H1 (cell line): ENCODE data around the gene TRIM29. TPM values are rescaled to one million over a fixed set of nuclear protein-coding genes. Genes with fewer than 3 reads are reported as not detected.

Experiments used
- CTCF ChIA-PET: fragments of 300-600 bp; sonication (Branson Sonifier 250); formaldehyde crosslinking; loops from one replicate; lab custom pipeline; 2021; ENCODE audit not compliant: partially characterized antibody; lab: Charles Lee
- POLR2A ChIA-PET: fragments of 300-600 bp; sonication (Branson Sonifier 250); formaldehyde crosslinking; loops from one replicate; lab custom pipeline; 2021; ENCODE audit warnings: inconsistent platforms; ENCODE audit not compliant: partially characterized antibody; lab: Charles Lee
- DNase-seq, 2 experiments: peaks; one replicate each; pipeline versions ENCODE4 v3.0.0 to v3.0.0-alpha.2; 2010 to 2022; ENCODE audit warnings: low spot score in 2 of 2, low read depth in 1 of 2, mixed read lengths in 1 of 2
- FAIRE-seq: peaks from 2 replicates; lab custom pipeline; 2011; peaks lifted over from hg19 to GRCh38; lab: Jason Lieb, UNC
- H2AFZ ChIP-seq: 2 replicates; pipeline ENCODE4 v1.8.1; 2012; ENCODE audit warnings: low read length, inconsistent platforms
- H2AK5ac ChIP-seq: 2 replicates; pipeline ENCODE4 v1.6.1; 2013; ENCODE audit warnings: low read depth, low read length
- H2BK120ac ChIP-seq: replicated peaks from 2 replicates; pipeline ENCODE3; 2013; ENCODE audit warnings: low read depth, low read length, inconsistent platforms
- H2BK12ac ChIP-seq: 2 replicates; pipeline ENCODE4 v1.6.1; 2013; ENCODE audit warnings: low read depth, low read length
- H2BK15ac ChIP-seq: 2 replicates; pipeline ENCODE4 v1.6.1; 2013; ENCODE audit warnings: low read length
- H2BK20ac ChIP-seq: 2 replicates; pipeline ENCODE4 v1.6.1; 2013; ENCODE audit warnings: low read length
- H2BK5ac ChIP-seq: 2 replicates; pipeline ENCODE4 v1.6.1; 2013; ENCODE audit warnings: low read depth, low read length
- H3K14ac ChIP-seq: 2 replicates; pipeline ENCODE4 v1.6.1; 2013; ENCODE audit warnings: inconsistent platforms; ENCODE audit not compliant: insufficient read length
- H3K18ac ChIP-seq: 2 replicates; pipeline ENCODE4 v1.6.1; 2013; ENCODE audit warnings: low read length; ENCODE audit errors: extremely low read depth
- H3K23ac ChIP-seq: 2 replicates; pipeline ENCODE4 v1.6.1; 2013; ENCODE audit warnings: inconsistent platforms; ENCODE audit not compliant: insufficient read length
- H3K23me2 ChIP-seq: 2 replicates; pipeline ENCODE4 v1.6.1; 2013; ENCODE audit warnings: low read depth, low read length
- H3K27ac ChIP-seq: 2 replicates; pipeline ENCODE4 v1.6.1; 2011; ENCODE audit warnings: low read depth, low read length, inconsistent platforms
- H3K27me3 ChIP-seq, 4 experiments: replicated peaks in 1 of 4; 1 replicate in 1 of 4; 2 replicates in 3 of 4; pipeline versions ENCODE4 v1.6.1 to v1.8.1; 2011 to 2013; ENCODE audit warnings: low read length in 3 of 4, mild to moderate bottlenecking in 3 of 4, inconsistent platforms in 2 of 4, mixed read lengths in 2 of 4, moderate library complexity in 1 of 4; ENCODE audit not compliant: control insufficient read depth in 3 of 4, insufficient read depth in 3 of 4; ENCODE audit errors: extremely low read depth in 1 of 4
- H3K36me3 ChIP-seq, 4 experiments: 2 replicates each; pipeline versions ENCODE4 v1.6.1 to v1.8.1; 2011 to 2013; ENCODE audit warnings: mild to moderate bottlenecking in 4 of 4, low read length in 3 of 4, moderate library complexity in 2 of 4, control low read depth in 1 of 4, inconsistent platforms in 1 of 4; ENCODE audit not compliant: insufficient read depth in 4 of 4, control insufficient read depth in 2 of 4
- H3K4ac ChIP-seq: replicated peaks from 2 replicates; pipeline ENCODE3; 2013; ENCODE audit warnings: low read length, low read depth, mixed read lengths, inconsistent platforms; ENCODE audit not compliant: insufficient read length
- H3K4me1 ChIP-seq, 4 experiments: replicated peaks in 1 of 4; 1 replicate in 1 of 4; 2 replicates in 3 of 4; pipeline versions ENCODE4 v1.6.1 to v1.8.1; 2011 to 2013; ENCODE audit warnings: low read length in 3 of 4, inconsistent platforms in 2 of 4, mixed read lengths in 1 of 4; ENCODE audit not compliant: insufficient read depth in 4 of 4, control insufficient read depth in 3 of 4
- H3K4me2 ChIP-seq, 2 experiments: 2 replicates each; pipeline versions ENCODE4 v1.6.1 to v1.8.1; 2011 to 2013; ENCODE audit warnings: low read depth in 2 of 2, low read length in 2 of 2, control low read depth in 1 of 2, inconsistent platforms in 1 of 2, mild to moderate bottlenecking in 1 of 2; ENCODE audit not compliant: insufficient read depth in 1 of 2
- H3K4me3 ChIP-seq, 4 experiments: fragments of 200-600, 300-600 bp in 1 of 4; sonication (generic), shearing (Covaris generic), sonication (Bioruptor Twin) in 1 of 4; 2 replicates each; pipeline versions ENCODE4 v1.5.1 to v1.8.1; 2011 to 2016; ENCODE audit warnings: low read length in 4 of 4, low read depth in 3 of 4, control low read depth in 2 of 4, inconsistent platforms in 2 of 4, mild to moderate bottlenecking in 2 of 4, mixed read lengths in 1 of 4, moderate library complexity in 1 of 4; ENCODE audit not compliant: insufficient read depth in 2 of 4; ENCODE audit errors: extremely low read depth in 1 of 4
- H3K56ac ChIP-seq: replicated peaks from 2 replicates; pipeline ENCODE3; 2013; ENCODE audit warnings: low read depth, mild to moderate bottlenecking, mixed read lengths, low read length, inconsistent platforms; ENCODE audit not compliant: insufficient read length
- H3K79me1 ChIP-seq: 2 replicates; pipeline ENCODE4 v1.6.1; 2013; ENCODE audit warnings: low read depth, low read length, control low read depth
- H3K79me2 ChIP-seq, 2 experiments: 2 replicates each; pipeline versions ENCODE4 v1.6.1 to v1.8.1; 2012 to 2013; ENCODE audit warnings: low read length in 2 of 2, mild to moderate bottlenecking in 2 of 2, inconsistent platforms in 1 of 2; ENCODE audit not compliant: insufficient read depth in 2 of 2, control insufficient read depth in 1 of 2
- H3K9ac ChIP-seq, 4 experiments: replicated peaks in 1 of 4; 1 replicate in 1 of 4; 2 replicates in 3 of 4; pipeline versions ENCODE4 v1.6.1 to v1.8.1; 2011 to 2013; ENCODE audit warnings: low read depth in 3 of 4, low read length in 3 of 4, control low read depth in 2 of 4, mild to moderate bottlenecking in 2 of 4, moderate library complexity in 2 of 4, inconsistent platforms in 1 of 4; ENCODE audit errors: extremely low read depth in 1 of 4
- H3K9me3 ChIP-seq, 2 experiments: 2 replicates each; pipeline versions ENCODE4 v1.6.1 to v1.8.1; 2012 to 2013; ENCODE audit warnings: mild to moderate bottlenecking in 2 of 2, moderate library complexity in 2 of 2, control low read depth in 1 of 2, inconsistent platforms in 1 of 2, low read depth in 1 of 2, low read length in 1 of 2, mixed read lengths in 1 of 2; ENCODE audit not compliant: insufficient read depth in 2 of 2
- H4K20me1 ChIP-seq, 2 experiments: replicated peaks in 1 of 2; 2 replicates each; pipeline versions ENCODE3 to v1.8.1; 2011 to 2013; ENCODE audit warnings: inconsistent platforms in 2 of 2, low read length in 2 of 2, mild to moderate bottlenecking in 1 of 2; ENCODE audit not compliant: insufficient read depth in 2 of 2, control insufficient read depth in 1 of 2
- H4K5ac ChIP-seq: 2 replicates; pipeline ENCODE4 v1.6.1; 2013; ENCODE audit warnings: low read length, low read depth, mixed read lengths, inconsistent platforms; ENCODE audit not compliant: insufficient read length
- H4K8ac ChIP-seq: 2 replicates; pipeline ENCODE4 v1.8.0; 2013; ENCODE audit warnings: mild to moderate bottlenecking, moderate library complexity, low read length, inconsistent platforms; ENCODE audit not compliant: insufficient read depth; ENCODE audit errors: extremely low read depth
- H4K91ac ChIP-seq: replicated peaks from 2 replicates; pipeline ENCODE3; 2013; ENCODE audit warnings: low read length, mixed read lengths, inconsistent platforms; ENCODE audit not compliant: insufficient read length
- BACH1 ChIP-seq: IDR thresholded peaks from 2 replicates; pipeline ENCODE4 v1.6.1; 2012; ENCODE audit warnings: low read length, improper control_type of control experiment
- BCL11A ChIP-seq, 2 experiments: IDR thresholded peaks; one replicate each; pipeline ENCODE4 v1.6.1; 2011; ENCODE audit warnings: low read depth in 2 of 2, low read length in 2 of 2, mild to moderate bottlenecking in 2 of 2
- CTBP2 ChIP-seq: IDR thresholded peaks from 2 replicates; pipeline ENCODE4 v1.7.0; 2011; ENCODE audit warnings: borderline replicate concordance, mild to moderate bottlenecking, moderate library complexity, mixed read lengths, low read length; ENCODE audit not compliant: insufficient read depth, insufficient read length
- EP300 ChIP-seq, 2 experiments: IDR thresholded peaks; 1 replicate in 1 of 2; 2 replicates in 1 of 2; pipeline ENCODE4 v1.6.1; 2011 to 2012; ENCODE audit warnings: low read depth in 2 of 2, low read length in 2 of 2, mild to moderate bottlenecking in 2 of 2, borderline replicate concordance in 1 of 2, inconsistent platforms in 1 of 2, moderate library complexity in 1 of 2
- HDAC2 ChIP-seq, 2 experiments: fragments of 300-600 bp in 1 of 2; sonication (generic) in 1 of 2; IDR thresholded peaks; 2 replicates each; pipeline ENCODE4 v1.6.1; 2011 to 2012; ENCODE audit warnings: low read depth in 2 of 2, low read length in 2 of 2, mild to moderate bottlenecking in 2 of 2, moderate library complexity in 2 of 2, borderline replicate concordance in 1 of 2, inconsistent platforms in 1 of 2
- KDM4A ChIP-seq: IDR thresholded peaks from one replicate; pipeline ENCODE4 v1.7.1; 2012; ENCODE audit warnings: low read depth, mild to moderate bottlenecking, moderate library complexity, low read length, inconsistent platforms; ENCODE audit not compliant: severe bottlenecking
- KDM5A ChIP-seq: fragments of 200-600 bp; IDR thresholded peaks from 2 replicates; pipeline ENCODE4 v1.7.1; 2012; ENCODE audit warnings: mild to moderate bottlenecking, low read length, inconsistent platforms, mixed read lengths
- POLR2AphosphoS5 ChIP-seq: IDR thresholded peaks from 2 replicates; pipeline ENCODE4 v1.6.1; 2011; ENCODE audit warnings: low read depth, low read length
- SP4 ChIP-seq: IDR thresholded peaks from 2 replicates; pipeline ENCODE4 v1.6.1; 2012; ENCODE audit warnings: low read length, inconsistent platforms
- WGBS, 2 experiments: shearing (Covaris generic) in 1 of 2; methylation state at CpG; one replicate each; pipeline versions ENCODE4 v1.1.6 to v1.1.7; 2013 to 2015; ENCODE audit warnings: low lambda C conversion rate in 2 of 2, mixed read lengths in 2 of 2, inconsistent platforms in 1 of 2, low coverage in 1 of 2, missing lambda C conversion rate in 1 of 2; ENCODE audit not compliant: insufficient replicate concordance in 2 of 2, insufficient coverage in 1 of 2, insufficient read length in 1 of 2; ENCODE audit errors: extremely low coverage in 1 of 2, missing lambda C conversion rate in 1 of 2; 5-methylcytosine and 5-hydroxymethylcytosine counted together
- polyA plus RNA-seq, 7 experiments: library from polyadenylated mRNA; depleted of rRNA in 3 of 7; stranded (reverse) in 5 of 7; unstranded in 2 of 7; fragments of >200 nt in 5 of 7; fragments of 200-250 nt in 2 of 7; gene quantifications; 1 replicate in 5 of 7; 2 replicates in 1 of 7; 4 replicates in 1 of 7; pipeline versions ENCODE4 v1.2.1 to v1.2.3, GENCODE V29; 2011 to 2013; ENCODE audit warnings: missing spikeins in 2 of 7, mixed read lengths in 2 of 7
- total RNA-seq: library from RNA; stranded (reverse); fragmentation: NEBNext Ultra II Directional; extraction: Animal tissue kit (Norgen Biotek cat#: 25700); gene quantifications from 2 replicates; pipeline ENCODE4 v1.2.1, GENCODE V29; 2021
- TF ChIP-seq, protein P1 (sequence below), 3 experiments: IDR thresholded peaks; 1 replicate in 2 of 3; 2 replicates in 1 of 3; pipeline versions ENCODE4 v1.5.1 to v1.6.1; 2011; ENCODE audit warnings: low read length in 3 of 3, mild to moderate bottlenecking in 3 of 3, inconsistent platforms in 2 of 3, low read depth in 1 of 3, moderate library complexity in 1 of 3; ENCODE audit not compliant: insufficient read depth in 1 of 3; ENCODE audit errors: control extremely low read depth in 1 of 3

The TRIM29 gene
- total and polyA plus RNA-seq, 2 of the 8 experiments (the other 6 are each of a cell fraction or from before 2014, with no cell fraction given), result 0.17 to 0.43 TPM

DNA sequence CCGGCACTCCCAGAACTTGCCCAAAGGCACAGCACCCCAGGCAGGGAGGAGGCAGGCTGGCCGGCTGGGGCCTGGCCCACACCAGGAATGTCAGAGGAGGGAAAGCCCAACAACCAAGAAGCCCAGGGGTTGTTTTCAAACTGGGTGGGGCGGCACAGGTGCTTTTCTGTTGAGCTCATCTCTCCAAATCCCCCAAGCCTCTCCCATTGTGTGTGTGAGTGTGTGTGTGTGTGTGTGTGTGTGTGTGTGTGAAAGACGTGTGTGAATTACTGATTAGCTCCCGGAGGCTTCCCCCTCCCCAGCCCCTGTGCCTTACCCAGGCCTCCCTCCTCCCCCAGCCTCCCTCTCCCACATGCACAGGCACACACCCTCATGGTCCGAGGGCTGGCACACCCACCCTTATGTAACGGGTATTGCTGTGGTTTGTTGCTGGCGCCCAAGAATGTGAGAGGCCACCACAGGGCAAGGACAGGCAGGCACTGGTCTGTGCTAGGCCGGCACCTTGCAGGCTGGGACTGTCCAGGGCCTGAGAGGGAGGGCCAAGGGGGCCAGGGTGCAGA, 15.9 kb downstream of the TRIM29 start:
- H3K4me2 ChIP-seq, result no peak overlapping the region
- POLR2A ChIA-PET, result no interaction called here
- TF ChIP-seq EP300 (IDR thresholded peaks at IDR 0.05; ENCODE audit: borderline replicate concordance in 1 of 2, low read depth in 2 of 2, low read length in 2 of 2) (no peak), BCL11A (IDR thresholded peaks at IDR 0.05; ENCODE audit: low read depth in 2 of 2, low read length in 2 of 2) (no peak), CTBP2 (no peak), POLR2AphosphoS5 (no peak), SP4 (no peak), HDAC2 (IDR thresholded peaks at IDR 0.05; ENCODE audit: borderline replicate concordance in 1 of 2, low read depth in 2 of 2, low read length in 2 of 2) (no peak), KDM4A (no peak), KDM5A (no peak), BACH1 (no peak)
- TF ChIP-seq, protein P1, sequence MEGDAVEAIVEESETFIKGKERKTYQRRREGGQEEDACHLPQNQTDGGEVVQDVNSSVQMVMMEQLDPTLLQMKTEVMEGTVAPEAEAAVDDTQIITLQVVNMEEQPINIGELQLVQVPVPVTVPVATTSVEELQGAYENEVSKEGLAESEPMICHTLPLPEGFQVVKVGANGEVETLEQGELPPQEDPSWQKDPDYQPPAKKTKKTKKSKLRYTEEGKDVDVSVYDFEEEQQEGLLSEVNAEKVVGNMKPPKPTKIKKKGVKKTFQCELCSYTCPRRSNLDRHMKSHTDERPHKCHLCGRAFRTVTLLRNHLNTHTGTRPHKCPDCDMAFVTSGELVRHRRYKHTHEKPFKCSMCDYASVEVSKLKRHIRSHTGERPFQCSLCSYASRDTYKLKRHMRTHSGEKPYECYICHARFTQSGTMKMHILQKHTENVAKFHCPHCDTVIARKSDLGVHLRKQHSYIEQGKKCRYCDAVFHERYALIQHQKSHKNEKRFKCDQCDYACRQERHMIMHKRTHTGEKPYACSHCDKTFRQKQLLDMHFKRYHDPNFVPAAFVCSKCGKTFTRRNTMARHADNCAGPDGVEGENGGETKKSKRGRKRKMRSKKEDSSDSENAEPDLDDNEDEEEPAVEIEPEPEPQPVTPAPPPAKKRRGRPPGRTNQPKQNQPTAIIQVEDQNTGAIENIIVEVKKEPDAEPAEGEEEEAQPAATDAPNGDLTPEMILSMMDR (IDR thresholded peaks at IDR 0.05; ENCODE audit: control extremely low read depth in 1 of 3, insufficient read depth in 1 of 3, low read depth in 1 of 3, low read length in 3 of 3), result no peak

More for the DNA sequence above, 15.9 kb downstream of the TRIM29 start:
- Histone ChIP-seq H3K4me3 (no peak overlapping the region), H3K79me2 (no peaks in the 10 kb centered on the region), H3K4me1 (peaks cover 0 to 3% (median 2%) of the 10 kb centered on the region in 4 experiments; a peak in 3 of 7 replicates), H2BK20ac (no peak overlapping the region), H4K5ac (no peak overlapping the region), H2BK120ac (no peak overlapping the region), H3K23me2 (no peaks in the 10 kb centered on the region), H3K18ac (no peak overlapping the region), H3K23ac (no peak overlapping the region), H2BK12ac (no peak overlapping the region), H3K27me3 (no peaks in the 10 kb centered on the region; a peak in 2 of 7 replicates), H3K9ac (no peak overlapping the region), H4K20me1 (no peaks in the 10 kb centered on the region), H2AFZ (no peak overlapping the region), H3K9me3 (peaks cover 0 to 7% of the 10 kb centered on the region in 2 experiments; a peak in 1 of 4 replicates), H3K14ac (no peak overlapping the region), H2BK5ac (no peak overlapping the region), H4K91ac (no peak overlapping the region), H3K79me1 (no peaks in the 10 kb centered on the region), H3K36me3 (no peaks in the 10 kb centered on the region; a peak in 1 of 8 replicates), H2BK15ac (no peak overlapping the region), H3K27ac (no peak overlapping the region), H2AK5ac (no peak overlapping the region), H4K8ac (no peak overlapping the region), H3K56ac (no peak overlapping the region), H3K4ac (no peak overlapping the region)
- FAIRE-seq, result no peak
- WGBS, 2 experiments, result 78% methylated on average over 5 of the region's 9 CpGs; no CpG with 5 or more reads in 1 of the 2 experiments
- DNase-seq, result no peak
- CTCF ChIA-PET, result interaction anchor here (1.3 to 2.4 kb wide), 4 partner anchors 10 to 108 kb away, joined by 3 to 13 read pairs (median 7); no protein-coding TSS in a partner anchor
